H1 (cell line): Measurements from ENCODE around the gene CFAP161. TPM values are rescaled to one million over a fixed set of nuclear protein-coding genes. Genes with fewer than 3 reads are reported as not detected.

Source experiments
- CTCF ChIA-PET: fragments of 300-600 bp; sonication (Branson Sonifier 250); formaldehyde crosslinking; loops from one replicate; lab custom pipeline; 2021; ENCODE audit not compliant: partially characterized antibody; lab: Charles Lee
- POLR2A ChIA-PET: fragments of 300-600 bp; sonication (Branson Sonifier 250); formaldehyde crosslinking; loops from one replicate; lab custom pipeline; 2021; ENCODE audit warnings: inconsistent platforms; ENCODE audit not compliant: partially characterized antibody; lab: Charles Lee
- DNase-seq, 2 experiments: peaks; one replicate each; pipeline versions ENCODE4 v3.0.0 to v3.0.0-alpha.2; 2010 to 2022; ENCODE audit warnings: low spot score in 2 of 2, low read depth in 1 of 2, mixed read lengths in 1 of 2
- FAIRE-seq: peaks from 2 replicates; lab custom pipeline; 2011; peaks lifted over from hg19 to GRCh38; lab: Jason Lieb, UNC
- H2AFZ ChIP-seq: 2 replicates; pipeline ENCODE4 v1.8.1; 2012; ENCODE audit warnings: low read length, inconsistent platforms
- H2AK5ac ChIP-seq: 2 replicates; pipeline ENCODE4 v1.6.1; 2013; ENCODE audit warnings: low read depth, low read length
- H2BK120ac ChIP-seq: replicated peaks from 2 replicates; pipeline ENCODE3; 2013; ENCODE audit warnings: low read depth, low read length, inconsistent platforms
- H2BK12ac ChIP-seq: 2 replicates; pipeline ENCODE4 v1.6.1; 2013; ENCODE audit warnings: low read depth, low read length
- H2BK15ac ChIP-seq: 2 replicates; pipeline ENCODE4 v1.6.1; 2013; ENCODE audit warnings: low read length
- H2BK20ac ChIP-seq: 2 replicates; pipeline ENCODE4 v1.6.1; 2013; ENCODE audit warnings: low read length
- H2BK5ac ChIP-seq: 2 replicates; pipeline ENCODE4 v1.6.1; 2013; ENCODE audit warnings: low read depth, low read length
- H3K14ac ChIP-seq: 2 replicates; pipeline ENCODE4 v1.6.1; 2013; ENCODE audit warnings: inconsistent platforms; ENCODE audit not compliant: insufficient read length
- H3K18ac ChIP-seq: 2 replicates; pipeline ENCODE4 v1.6.1; 2013; ENCODE audit warnings: low read length; ENCODE audit errors: extremely low read depth
- H3K23ac ChIP-seq: 2 replicates; pipeline ENCODE4 v1.6.1; 2013; ENCODE audit warnings: inconsistent platforms; ENCODE audit not compliant: insufficient read length
- H3K23me2 ChIP-seq: 2 replicates; pipeline ENCODE4 v1.6.1; 2013; ENCODE audit warnings: low read depth, low read length
- H3K27ac ChIP-seq: 2 replicates; pipeline ENCODE4 v1.6.1; 2011; ENCODE audit warnings: low read depth, low read length, inconsistent platforms
- H3K27me3 ChIP-seq, 4 experiments: replicated peaks in 1 of 4; 1 replicate in 1 of 4; 2 replicates in 3 of 4; pipeline versions ENCODE4 v1.6.1 to v1.8.1; 2011 to 2013; ENCODE audit warnings: low read length in 3 of 4, mild to moderate bottlenecking in 3 of 4, inconsistent platforms in 2 of 4, mixed read lengths in 2 of 4, moderate library complexity in 1 of 4; ENCODE audit not compliant: control insufficient read depth in 3 of 4, insufficient read depth in 3 of 4; ENCODE audit errors: extremely low read depth in 1 of 4
- H3K36me3 ChIP-seq, 4 experiments: 2 replicates each; pipeline versions ENCODE4 v1.6.1 to v1.8.1; 2011 to 2013; ENCODE audit warnings: mild to moderate bottlenecking in 4 of 4, low read length in 3 of 4, moderate library complexity in 2 of 4, control low read depth in 1 of 4, inconsistent platforms in 1 of 4; ENCODE audit not compliant: insufficient read depth in 4 of 4, control insufficient read depth in 2 of 4
- H3K4ac ChIP-seq: replicated peaks from 2 replicates; pipeline ENCODE3; 2013; ENCODE audit warnings: low read length, low read depth, mixed read lengths, inconsistent platforms; ENCODE audit not compliant: insufficient read length
- H3K4me1 ChIP-seq, 4 experiments: replicated peaks in 1 of 4; 1 replicate in 1 of 4; 2 replicates in 3 of 4; pipeline versions ENCODE4 v1.6.1 to v1.8.1; 2011 to 2013; ENCODE audit warnings: low read length in 3 of 4, inconsistent platforms in 2 of 4, mixed read lengths in 1 of 4; ENCODE audit not compliant: insufficient read depth in 4 of 4, control insufficient read depth in 3 of 4
- H3K4me2 ChIP-seq, 2 experiments: 2 replicates each; pipeline versions ENCODE4 v1.6.1 to v1.8.1; 2011 to 2013; ENCODE audit warnings: low read depth in 2 of 2, low read length in 2 of 2, control low read depth in 1 of 2, inconsistent platforms in 1 of 2, mild to moderate bottlenecking in 1 of 2; ENCODE audit not compliant: insufficient read depth in 1 of 2
- H3K4me3 ChIP-seq, 4 experiments: fragments of 200-600, 300-600 bp in 1 of 4; sonication (generic), shearing (Covaris generic), sonication (Bioruptor Twin) in 1 of 4; 2 replicates each; pipeline versions ENCODE4 v1.5.1 to v1.8.1; 2011 to 2016; ENCODE audit warnings: low read length in 4 of 4, low read depth in 3 of 4, control low read depth in 2 of 4, inconsistent platforms in 2 of 4, mild to moderate bottlenecking in 2 of 4, mixed read lengths in 1 of 4, moderate library complexity in 1 of 4; ENCODE audit not compliant: insufficient read depth in 2 of 4; ENCODE audit errors: extremely low read depth in 1 of 4
- H3K56ac ChIP-seq: replicated peaks from 2 replicates; pipeline ENCODE3; 2013; ENCODE audit warnings: low read depth, mild to moderate bottlenecking, mixed read lengths, low read length, inconsistent platforms; ENCODE audit not compliant: insufficient read length
- H3K79me1 ChIP-seq: 2 replicates; pipeline ENCODE4 v1.6.1; 2013; ENCODE audit warnings: low read depth, low read length, control low read depth
- H3K79me2 ChIP-seq, 2 experiments: 2 replicates each; pipeline versions ENCODE4 v1.6.1 to v1.8.1; 2012 to 2013; ENCODE audit warnings: low read length in 2 of 2, mild to moderate bottlenecking in 2 of 2, inconsistent platforms in 1 of 2; ENCODE audit not compliant: insufficient read depth in 2 of 2, control insufficient read depth in 1 of 2
- H3K9ac ChIP-seq, 4 experiments: replicated peaks in 1 of 4; 1 replicate in 1 of 4; 2 replicates in 3 of 4; pipeline versions ENCODE4 v1.6.1 to v1.8.1; 2011 to 2013; ENCODE audit warnings: low read depth in 3 of 4, low read length in 3 of 4, control low read depth in 2 of 4, mild to moderate bottlenecking in 2 of 4, moderate library complexity in 2 of 4, inconsistent platforms in 1 of 4; ENCODE audit errors: extremely low read depth in 1 of 4
- H3K9me3 ChIP-seq, 2 experiments: 2 replicates each; pipeline versions ENCODE4 v1.6.1 to v1.8.1; 2012 to 2013; ENCODE audit warnings: mild to moderate bottlenecking in 2 of 2, moderate library complexity in 2 of 2, control low read depth in 1 of 2, inconsistent platforms in 1 of 2, low read depth in 1 of 2, low read length in 1 of 2, mixed read lengths in 1 of 2; ENCODE audit not compliant: insufficient read depth in 2 of 2
- H4K20me1 ChIP-seq, 2 experiments: replicated peaks in 1 of 2; 2 replicates each; pipeline versions ENCODE3 to v1.8.1; 2011 to 2013; ENCODE audit warnings: inconsistent platforms in 2 of 2, low read length in 2 of 2, mild to moderate bottlenecking in 1 of 2; ENCODE audit not compliant: insufficient read depth in 2 of 2, control insufficient read depth in 1 of 2
- H4K5ac ChIP-seq: 2 replicates; pipeline ENCODE4 v1.6.1; 2013; ENCODE audit warnings: low read length, low read depth, mixed read lengths, inconsistent platforms; ENCODE audit not compliant: insufficient read length
- H4K8ac ChIP-seq: 2 replicates; pipeline ENCODE4 v1.8.0; 2013; ENCODE audit warnings: mild to moderate bottlenecking, moderate library complexity, low read length, inconsistent platforms; ENCODE audit not compliant: insufficient read depth; ENCODE audit errors: extremely low read depth
- H4K91ac ChIP-seq: replicated peaks from 2 replicates; pipeline ENCODE3; 2013; ENCODE audit warnings: low read length, mixed read lengths, inconsistent platforms; ENCODE audit not compliant: insufficient read length
- BACH1 ChIP-seq: IDR thresholded peaks from 2 replicates; pipeline ENCODE4 v1.6.1; 2012; ENCODE audit warnings: low read length, improper control_type of control experiment
- EGR1 ChIP-seq: IDR thresholded peaks from 2 replicates; pipeline ENCODE4 v1.6.1; 2011; ENCODE audit warnings: low read depth, low read length, borderline replicate concordance
- WGBS, 2 experiments: shearing (Covaris generic) in 1 of 2; methylation state at CpG; one replicate each; pipeline versions ENCODE4 v1.1.6 to v1.1.7; 2013 to 2015; ENCODE audit warnings: low lambda C conversion rate in 2 of 2, mixed read lengths in 2 of 2, inconsistent platforms in 1 of 2, low coverage in 1 of 2, missing lambda C conversion rate in 1 of 2; ENCODE audit not compliant: insufficient replicate concordance in 2 of 2, insufficient coverage in 1 of 2, insufficient read length in 1 of 2; ENCODE audit errors: extremely low coverage in 1 of 2, missing lambda C conversion rate in 1 of 2; 5-methylcytosine and 5-hydroxymethylcytosine counted together
- polyA plus RNA-seq, 7 experiments: library from polyadenylated mRNA; depleted of rRNA in 3 of 7; stranded (reverse) in 5 of 7; unstranded in 2 of 7; fragments of >200 nt in 5 of 7; fragments of 200-250 nt in 2 of 7; gene quantifications; 1 replicate in 5 of 7; 2 replicates in 1 of 7; 4 replicates in 1 of 7; pipeline versions ENCODE4 v1.2.1 to v1.2.3, GENCODE V29; 2011 to 2013; ENCODE audit warnings: missing spikeins in 2 of 7, mixed read lengths in 2 of 7
- total RNA-seq: library from RNA; stranded (reverse); fragmentation: NEBNext Ultra II Directional; extraction: Animal tissue kit (Norgen Biotek cat#: 25700); gene quantifications from 2 replicates; pipeline ENCODE4 v1.2.1, GENCODE V29; 2021

CFAP161 gene
- total and polyA plus RNA-seq, 2 of the 8 experiments (the other 6 are each of a cell fraction or from before 2014, with no cell fraction given): 0.05 TPM; not detected in 1

DNA sequence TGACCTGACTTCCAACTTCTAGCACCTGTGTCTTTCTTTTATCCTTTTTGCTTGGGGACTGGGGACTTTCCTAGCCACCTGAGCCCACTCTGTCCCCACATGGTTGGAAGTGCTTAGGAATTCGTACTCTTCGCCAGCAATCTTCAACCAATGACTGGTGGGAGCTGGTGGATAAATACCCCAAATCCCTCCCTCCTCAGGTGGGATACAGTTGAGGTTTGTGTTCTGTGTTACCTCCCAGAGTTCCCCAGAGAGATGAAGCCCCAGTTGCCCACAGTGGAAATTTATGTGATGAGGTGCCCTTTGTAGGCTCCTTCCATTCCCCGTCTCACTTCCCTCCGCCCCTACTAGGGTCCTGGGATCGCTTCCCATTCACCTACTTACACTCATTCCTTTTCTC, 40.1 kb upstream of the CFAP161 start:
- Histone ChIP-seq H3K14ac (no peak overlapping the region), H3K79me2 (no peaks in the 10 kb centered on the region), H3K79me1 (no peaks in the 10 kb centered on the region), H3K56ac (no peak overlapping the region), H3K36me3 (no peaks in the 10 kb centered on the region), H2BK120ac (no peak overlapping the region), H2BK12ac (no peak overlapping the region), H3K27me3 (no peaks in the 10 kb centered on the region), H4K20me1 (no peaks in the 10 kb centered on the region), H3K4ac (no peak overlapping the region), H3K9ac (no peak overlapping the region), H3K9me3 (no peaks in the 10 kb centered on the region), H3K18ac (no peak overlapping the region), H2AFZ (no peak overlapping the region), H3K4me2 (no peak overlapping the region), H3K23me2 (no peaks in the 10 kb centered on the region), H2BK20ac (no peak overlapping the region), H3K4me3 (no peak overlapping the region), H4K91ac (no peak overlapping the region), H4K8ac (no peak overlapping the region), H3K4me1 (no peaks in the 10 kb centered on the region), H2BK5ac (no peak overlapping the region), H3K27ac (no peak overlapping the region), H2AK5ac (no peak overlapping the region), H3K23ac (no peak overlapping the region), H2BK15ac (no peak overlapping the region), H4K5ac (no peak overlapping the region)
- DNase-seq: no peak
- ChIA-PET CTCF (no interaction called here), POLR2A (no interaction called here)
- FAIRE-seq: no peak
- 88% methylated on average over 4 of the region's 5 CpGs; no CpG with 5 or more reads in 1 of the 2 experiments for WGBS, 2 experiments
- no peak for TF ChIP-seq BACH1
- no peak for TF ChIP-seq EGR1
